ENCODE results near the gene TMX3.

GRCh38 chr18:68725346-68725745 is 10.4 kb upstream of the TMX3 start:
- TF ChIP-seq POLR2A (IDR thresholded peaks at IDR 0.05): no peak
- no peak for TF ChIP-seq CTCF (IDR thresholded peaks at IDR 0.05)
